Prostate gland (tissue), 2 donors: ENCODE measurements around the gene TNS3.

ENCODE experiments used
- POLR2A ChIP-seq: fragments of 450-650 bp; IDR thresholded peaks from one replicate; pipeline ENCODE4 v1.6.1; 2016; ENCODE audit warnings: antibody characterized with exemption, mild to moderate bottlenecking
- POLR2AphosphoS5 ChIP-seq: sonication (generic); formaldehyde crosslinking; IDR thresholded peaks from one replicate; pipeline ENCODE4 v1.6.1; 2017; ENCODE audit warnings: antibody characterized with exemption
- TF ChIP-seq, protein P1 (sequence below), 4 experiments: fragments of 200-600 bp in 2 of 4; fragments of 450-650 bp in 2 of 4; sonication (generic) in 2 of 4; IDR thresholded peaks; 1 replicate in 3 of 4; 2 replicates in 1 of 4; pipeline ENCODE4 v1.5.1; 2016 to 2019; ENCODE audit warnings: antibody characterized with exemption in 4 of 4, mild to moderate bottlenecking in 2 of 4, moderate library complexity in 2 of 4

DNA sequence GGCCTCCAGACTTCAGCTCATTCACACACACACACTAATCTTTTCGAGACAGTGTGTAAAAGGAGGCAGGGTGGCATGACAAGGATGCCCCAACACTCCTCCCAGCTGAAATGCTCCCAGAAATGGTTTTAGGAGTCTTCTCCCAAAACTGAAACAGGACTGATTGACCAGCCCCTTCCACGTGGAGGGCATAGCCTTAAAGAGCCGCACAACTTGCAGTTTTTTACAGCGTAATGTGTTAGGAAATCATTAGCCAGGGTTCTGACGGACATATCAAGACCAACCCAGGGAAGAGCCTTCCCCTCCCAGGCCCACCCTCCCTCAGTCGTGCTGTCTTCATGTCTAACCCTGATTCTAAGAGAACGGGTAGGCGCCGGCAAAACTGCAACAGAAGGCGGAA is 224.6 kb downstream of the TNS3 start:
- TF ChIP-seq POLR2A, result no peak
- TF ChIP-seq, protein P1, sequence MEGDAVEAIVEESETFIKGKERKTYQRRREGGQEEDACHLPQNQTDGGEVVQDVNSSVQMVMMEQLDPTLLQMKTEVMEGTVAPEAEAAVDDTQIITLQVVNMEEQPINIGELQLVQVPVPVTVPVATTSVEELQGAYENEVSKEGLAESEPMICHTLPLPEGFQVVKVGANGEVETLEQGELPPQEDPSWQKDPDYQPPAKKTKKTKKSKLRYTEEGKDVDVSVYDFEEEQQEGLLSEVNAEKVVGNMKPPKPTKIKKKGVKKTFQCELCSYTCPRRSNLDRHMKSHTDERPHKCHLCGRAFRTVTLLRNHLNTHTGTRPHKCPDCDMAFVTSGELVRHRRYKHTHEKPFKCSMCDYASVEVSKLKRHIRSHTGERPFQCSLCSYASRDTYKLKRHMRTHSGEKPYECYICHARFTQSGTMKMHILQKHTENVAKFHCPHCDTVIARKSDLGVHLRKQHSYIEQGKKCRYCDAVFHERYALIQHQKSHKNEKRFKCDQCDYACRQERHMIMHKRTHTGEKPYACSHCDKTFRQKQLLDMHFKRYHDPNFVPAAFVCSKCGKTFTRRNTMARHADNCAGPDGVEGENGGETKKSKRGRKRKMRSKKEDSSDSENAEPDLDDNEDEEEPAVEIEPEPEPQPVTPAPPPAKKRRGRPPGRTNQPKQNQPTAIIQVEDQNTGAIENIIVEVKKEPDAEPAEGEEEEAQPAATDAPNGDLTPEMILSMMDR (IDR thresholded peaks at IDR 0.05), result no peak
- TF ChIP-seq POLR2AphosphoS5, result no peak
